HuH-7 (cell line): ENCODE results near the gene VSX2.
A peak's percentile ranks its signal among the peaks of the same experiment; 100 is the strongest.

Source experiments
- DNase-seq: peaks from one replicate; pipeline ENCODE4 v3.0.0; 2011; ENCODE audit warnings: low spot score

Gene VSX2

DNA sequence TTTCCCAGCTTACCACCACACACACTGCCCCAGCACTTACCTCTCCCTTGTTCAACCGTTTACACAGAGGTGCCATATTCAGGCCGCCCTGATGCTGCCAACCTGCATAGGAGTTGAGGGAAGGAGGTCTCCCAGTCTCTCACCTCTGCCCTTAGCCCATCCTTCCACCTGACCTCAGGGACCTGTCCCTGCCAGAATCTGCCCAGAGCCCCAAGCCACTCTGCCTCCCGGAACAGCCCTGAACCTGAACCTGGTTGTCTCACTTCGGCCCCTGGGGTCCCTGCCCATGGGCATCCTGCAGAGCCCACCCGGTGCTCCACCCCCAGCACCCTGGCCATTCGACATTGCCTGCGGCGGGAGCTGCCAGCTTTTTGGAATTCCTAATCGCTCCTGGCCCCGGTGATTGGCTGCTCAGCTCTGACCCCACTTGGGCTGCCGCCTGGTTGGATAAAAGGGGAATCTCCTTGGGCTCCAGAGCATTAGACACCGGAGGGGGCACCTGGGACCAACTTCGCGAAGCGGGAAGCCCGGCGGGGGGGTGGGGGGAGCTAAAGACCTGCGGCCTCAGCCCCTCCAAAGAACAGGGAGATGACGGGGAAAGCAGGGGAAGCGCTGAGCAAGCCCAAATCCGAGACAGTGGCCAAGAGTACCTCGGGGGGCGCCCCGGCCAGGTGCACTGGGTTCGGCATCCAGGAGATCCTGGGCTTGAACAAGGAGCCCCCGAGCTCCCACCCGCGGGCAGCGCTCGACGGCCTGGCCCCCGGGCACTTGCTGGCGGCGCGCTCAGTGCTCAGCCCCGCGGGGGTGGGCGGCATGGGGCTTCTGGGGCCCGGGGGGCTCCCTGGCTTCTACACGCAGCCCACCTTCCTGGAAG is at the start of gene VSX2:
TSS of gene VSX2 (plus strand) at position 476 of the 874 bp plus-strand sequence. CDS start at position 589, 113 bp downstream.
- DNase-seq: no peak

- DNase-seq: no peak
Measured at GRCh38 chr14:74190927-74191575, 48.2 kb upstream of the VSX2 start.

DNA sequence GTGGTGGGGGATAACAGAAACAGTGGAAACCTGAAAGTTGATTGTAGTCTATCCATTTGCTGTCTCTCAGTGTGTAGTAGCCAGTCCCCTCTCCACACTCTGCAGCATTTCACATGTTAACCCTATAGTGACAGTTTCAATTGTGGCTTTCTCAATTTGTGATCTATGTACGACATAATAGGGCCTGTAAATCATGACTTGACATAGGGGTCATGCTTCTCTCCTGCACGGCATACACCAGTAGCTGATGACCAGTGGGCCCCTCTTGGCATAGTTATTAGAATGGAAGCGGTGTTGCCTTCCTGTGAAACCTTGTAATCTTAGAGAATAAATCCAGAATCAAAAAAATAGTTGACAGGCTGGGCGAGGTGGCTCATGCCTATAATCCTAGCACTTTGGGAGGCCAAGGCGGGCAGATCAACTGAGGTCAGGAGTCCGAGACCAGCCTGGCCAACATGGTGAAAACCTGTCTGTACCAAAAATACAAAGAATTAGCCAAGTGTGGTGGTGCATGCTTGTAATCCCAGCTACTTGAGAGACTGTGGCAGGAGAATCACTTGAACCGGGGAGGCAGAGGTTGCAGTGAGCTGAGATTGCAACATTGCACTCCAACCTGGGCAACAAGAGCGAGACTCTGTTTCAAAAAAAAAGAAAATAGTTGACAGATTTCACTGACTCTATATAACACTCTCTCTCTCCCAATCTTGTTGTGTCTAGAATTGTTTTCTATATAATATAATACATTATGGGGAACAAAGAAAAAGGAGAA is 44.6 kb upstream of the VSX2 start:
- no peak for DNase-seq

GRCh38 chr14:74195623-74196022 is 43.6 kb upstream of the VSX2 start:
- DNase-seq: no peak

GRCh38 chr14:74198441-74199234 is 40.6 kb upstream of the VSX2 start:
- DNase-seq: no peak

DNA sequence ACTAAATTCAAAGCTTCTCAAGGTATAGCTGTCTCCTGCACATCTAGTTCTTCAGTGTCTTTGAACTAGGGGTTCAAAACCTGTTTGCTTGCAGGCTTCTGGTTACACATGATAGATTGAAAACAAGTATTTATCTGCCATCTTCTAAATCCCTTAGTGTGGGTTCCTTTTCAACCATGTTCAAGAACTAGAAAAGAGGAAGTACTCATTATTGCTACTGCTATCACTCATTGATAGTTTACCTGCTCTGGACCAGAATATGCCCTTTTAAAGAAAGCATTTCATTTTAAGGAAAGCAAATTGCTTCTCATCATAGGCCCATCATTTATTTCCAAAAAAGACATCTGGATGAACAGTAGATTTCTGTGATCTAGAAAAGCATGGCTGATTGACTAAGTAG is 37.1 kb upstream of the VSX2 start:
- no peak for DNase-seq

DNA sequence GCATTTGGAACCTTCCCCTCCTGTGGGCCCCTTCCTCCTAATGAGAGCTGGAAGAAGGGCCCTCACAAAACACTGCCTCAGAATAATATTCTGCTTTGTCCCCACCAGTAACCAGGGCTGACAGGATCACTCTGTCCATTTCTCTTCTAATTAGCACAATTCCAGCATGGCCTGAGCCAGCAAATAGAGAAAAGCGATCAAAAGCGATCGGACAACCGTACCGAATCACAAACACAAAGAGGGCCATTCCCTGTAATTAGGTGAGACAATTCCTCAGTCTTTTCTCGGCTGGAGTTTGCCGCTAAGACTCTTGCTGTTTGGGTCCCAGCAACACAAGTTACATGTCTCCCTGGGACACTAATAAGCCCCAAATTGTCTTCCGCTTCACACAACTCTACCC is 35.6 kb upstream of the VSX2 start:
- DNase-seq: no peak

GRCh38 chr14:74204491-74204890 is 34.8 kb upstream of the VSX2 start:
- DNase-seq: no peak

GRCh38 chr14:74205882-74206281 is 33.4 kb upstream of the VSX2 start:
- DNase-seq: no peak

DNA sequence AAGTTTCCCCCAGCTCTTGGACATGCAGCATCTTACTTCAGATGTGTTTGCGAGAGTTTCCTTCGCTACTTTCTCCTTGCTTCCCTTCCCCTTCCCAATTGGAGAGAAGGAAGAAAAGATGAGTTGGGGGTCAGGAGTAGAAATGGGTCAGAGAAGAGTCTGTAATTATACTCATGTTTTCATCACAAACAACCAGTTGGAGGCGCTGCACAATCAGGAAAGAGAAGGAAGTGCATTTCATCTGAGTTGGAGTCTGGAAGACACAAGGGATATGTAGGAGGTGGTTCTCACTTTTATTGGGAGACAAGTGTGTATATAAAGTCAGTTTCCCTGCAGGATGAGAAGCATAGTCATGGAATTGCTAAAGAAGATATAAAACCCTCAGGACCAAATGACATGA is 31.3 kb upstream of the VSX2 start:
- no peak for DNase-seq

DNA sequence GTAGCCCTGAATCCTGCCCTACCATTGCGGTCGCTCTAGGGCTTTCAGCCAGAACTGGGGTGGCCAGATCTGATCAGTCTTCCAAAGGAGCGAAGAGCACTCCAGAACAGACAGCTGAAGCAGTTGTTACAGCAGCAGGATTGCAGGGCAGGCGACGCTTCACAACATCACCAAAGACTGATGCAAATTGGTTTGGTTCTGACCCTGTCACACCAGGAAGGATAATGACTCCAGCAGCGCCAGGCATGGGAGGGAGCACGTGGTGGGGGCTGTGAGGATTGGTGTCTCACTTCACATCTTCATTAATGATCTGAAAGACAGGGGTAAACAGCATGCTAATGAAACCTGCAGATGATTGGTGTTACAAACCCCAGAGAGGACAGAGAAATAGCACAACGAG is 30.6 kb upstream of the VSX2 start:
- no peak for DNase-seq

GRCh38 chr14:74211945-74212580 is 27.2 kb upstream of the VSX2 start:
- DNase-seq: no peak

- DNase-seq: no peak
Measured at GRCh38 chr14:74213907-74214803, 25.1 kb upstream of the VSX2 start.

DNA sequence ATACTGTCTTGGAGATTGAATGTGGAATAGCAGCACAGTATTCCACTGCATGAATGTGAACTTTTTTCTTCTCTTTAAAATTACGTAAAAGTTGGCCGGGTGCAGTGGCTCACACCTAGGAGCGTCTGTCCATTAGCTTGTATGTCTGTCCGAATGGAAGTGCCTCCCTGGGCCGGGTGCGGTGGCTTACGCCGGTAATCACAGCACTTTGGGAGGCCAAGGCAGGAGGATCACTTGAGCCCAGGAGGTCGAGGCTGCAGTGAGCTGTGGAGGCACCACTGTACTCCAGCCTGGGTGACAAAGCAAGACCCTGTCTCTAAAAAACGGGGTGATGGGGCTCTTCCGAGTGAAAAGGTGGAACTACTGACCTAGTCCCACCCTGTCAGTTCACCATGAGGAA is 22.6 kb upstream of the VSX2 start:
- no peak for DNase-seq

DNA sequence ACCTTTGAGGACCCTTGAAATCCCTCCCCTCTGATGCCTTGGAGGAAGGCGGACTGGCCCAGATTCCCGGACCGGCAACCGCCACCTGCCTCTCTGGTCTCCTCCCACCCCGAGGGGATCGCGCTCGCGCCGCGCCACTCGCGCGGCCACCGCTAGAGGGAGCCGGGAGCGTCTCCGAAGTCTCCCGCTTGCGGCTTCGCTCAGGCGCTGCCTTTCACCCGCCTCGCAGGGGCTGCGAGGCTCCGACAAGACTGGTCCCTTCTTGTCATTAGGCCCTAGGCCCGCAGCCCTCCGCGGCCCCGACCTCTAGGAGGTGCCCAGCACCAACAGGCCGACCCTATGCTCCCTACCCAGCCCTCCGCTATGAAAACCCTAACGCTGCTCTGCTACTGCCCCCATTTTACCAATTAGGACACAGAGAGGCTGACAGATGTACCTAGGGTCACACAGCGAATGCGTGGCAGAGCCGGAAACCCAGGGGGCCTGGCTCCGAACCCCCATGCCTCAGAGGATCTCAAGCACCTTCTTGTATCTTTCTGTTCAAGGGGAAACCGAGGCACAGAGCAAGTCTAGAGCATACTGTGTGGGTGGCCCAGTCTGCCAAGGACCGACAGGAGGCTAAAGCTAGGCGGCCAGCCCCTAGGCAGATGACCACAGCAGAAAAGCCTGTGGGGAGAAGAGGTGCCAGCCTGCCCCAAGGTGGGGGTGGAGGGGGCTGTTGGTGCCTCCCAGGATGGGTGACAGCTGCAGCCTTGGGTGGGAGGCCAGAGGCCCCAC is 21.4 kb upstream of the VSX2 start:
- peak; percentile 90 for DNase-seq

DNA sequence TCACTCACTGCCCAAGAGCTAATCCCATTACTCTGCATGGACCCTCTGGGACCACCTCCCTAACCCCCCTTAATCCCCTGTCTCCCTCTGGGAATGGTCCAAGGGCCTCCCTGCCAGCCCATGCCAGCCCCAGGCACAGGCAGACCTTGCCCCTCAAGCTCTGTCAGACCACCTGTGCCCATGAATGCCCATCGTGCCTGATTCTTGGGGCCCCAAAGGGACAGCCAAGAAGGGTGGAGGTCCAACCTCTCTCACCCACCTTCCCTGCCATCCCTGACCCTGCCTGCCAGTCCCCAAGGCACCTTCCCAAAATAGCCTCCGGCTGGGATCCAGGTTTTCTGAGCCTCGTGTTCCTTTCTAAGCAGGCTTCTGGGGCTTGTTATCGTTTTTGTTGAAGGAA is 20.8 kb upstream of the VSX2 start:
- no peak for DNase-seq

DNA sequence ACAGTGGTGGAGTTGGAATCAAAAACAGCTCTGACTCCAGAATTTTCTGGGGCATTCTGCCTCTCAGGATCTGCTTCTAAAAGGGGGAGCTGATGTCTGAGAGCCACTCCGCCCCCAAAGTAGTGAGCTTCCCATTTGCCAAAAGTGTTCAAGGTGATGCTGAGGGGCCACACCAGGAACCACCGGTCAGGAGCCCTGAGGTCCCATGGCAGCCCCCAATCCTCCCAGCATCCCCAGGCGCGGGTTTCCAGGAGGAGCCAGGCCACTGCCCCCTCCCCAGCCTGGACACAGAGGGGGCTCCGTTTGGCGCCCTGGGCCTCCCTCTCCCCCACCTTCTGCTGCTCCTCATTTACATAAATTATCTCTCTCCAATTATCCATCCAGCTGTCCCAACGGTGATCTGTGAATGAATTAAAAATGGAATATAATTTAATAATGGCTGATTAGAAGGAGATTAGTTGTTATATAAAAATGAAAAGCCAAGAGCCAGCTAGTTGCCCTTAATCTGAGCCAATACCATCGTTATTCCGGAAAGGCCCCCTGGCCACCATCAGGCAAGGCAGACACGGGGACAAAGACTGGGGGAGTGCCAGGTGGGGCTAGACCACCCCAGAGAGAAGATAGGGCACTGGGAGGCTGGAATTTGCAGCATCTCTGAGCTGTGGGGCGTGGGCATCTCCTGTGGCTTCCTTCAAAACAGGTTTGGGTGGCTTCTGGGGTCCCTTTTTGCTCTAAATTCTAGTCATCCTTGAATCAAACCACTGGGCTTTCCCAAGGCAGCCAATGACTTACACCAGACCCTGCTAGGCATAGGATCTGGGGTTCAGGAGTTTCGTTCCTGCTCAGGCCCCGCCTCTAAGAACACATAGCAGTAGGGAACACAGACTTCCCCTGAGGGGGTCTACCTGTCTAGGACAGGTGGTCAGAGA is 19.7 kb upstream of the VSX2 start:
- DNase-seq: no peak

GRCh38 chr14:74220991-74221390 is 18.3 kb upstream of the VSX2 start:
- DNase-seq: no peak

- no peak for DNase-seq
Measured at GRCh38 chr14:74221741-74222140, 17.5 kb upstream of the VSX2 start.
